HG02970 (cell line): Measurements from ENCODE around the gene HRH4.

Source experiments
- ATAC-seq: cut with Tn5 transposase; IDR thresholded peaks from one replicate; pipeline ENCODE4 v1.9.1; 2021; ENCODE audit warnings: mild to moderate bottlenecking, moderate library complexity, moderate number of reproducible peaks; ENCODE audit not compliant: unreplicated experiment, low FRiP score

The HRH4 gene

DNA sequence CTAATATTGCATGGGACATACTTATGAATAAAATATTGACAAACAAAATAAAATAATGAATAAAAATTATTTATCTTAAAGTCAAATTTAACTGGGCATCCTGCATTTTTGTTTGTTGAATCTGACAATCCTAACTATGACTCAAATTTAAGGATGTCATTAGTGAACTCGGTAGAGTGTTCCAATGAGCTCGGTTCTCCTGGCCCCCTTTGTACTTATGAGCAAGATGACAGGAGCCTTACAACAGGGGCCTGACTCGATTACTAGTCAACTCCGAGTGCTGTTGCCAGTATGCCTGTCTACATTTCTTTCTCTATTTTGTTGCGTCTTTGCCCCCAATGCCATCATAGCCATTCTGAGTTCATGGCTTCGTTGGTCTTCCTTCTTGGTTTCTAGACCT lies 40.3 kb downstream of the HRH4 start:
- ATAC-seq: no peak

- ATAC-seq: no peak
Measured at GRCh38 chr18:24502667-24503523, 42.5 kb downstream of the HRH4 start.

DNA sequence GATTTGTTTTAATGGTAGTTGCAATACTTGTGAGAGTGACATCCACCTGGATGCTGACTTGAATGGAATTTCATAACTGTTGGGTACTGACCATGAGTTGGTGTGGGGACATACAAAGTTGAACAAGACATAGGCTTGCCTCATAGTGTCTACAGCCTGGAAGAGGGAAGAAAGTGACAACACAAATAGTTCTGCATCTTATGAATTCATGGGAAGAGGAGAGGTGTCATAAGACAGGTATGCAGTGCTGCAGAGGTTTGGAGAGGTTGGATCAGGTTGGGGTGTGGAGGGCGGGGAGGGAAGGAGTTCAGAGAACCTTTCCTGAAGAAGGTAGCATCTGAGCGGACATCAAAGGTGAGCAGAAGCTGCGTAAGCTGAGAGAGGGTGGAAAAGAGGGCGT lies 44.0 kb downstream of the HRH4 start:
- ATAC-seq: no peak

DNA sequence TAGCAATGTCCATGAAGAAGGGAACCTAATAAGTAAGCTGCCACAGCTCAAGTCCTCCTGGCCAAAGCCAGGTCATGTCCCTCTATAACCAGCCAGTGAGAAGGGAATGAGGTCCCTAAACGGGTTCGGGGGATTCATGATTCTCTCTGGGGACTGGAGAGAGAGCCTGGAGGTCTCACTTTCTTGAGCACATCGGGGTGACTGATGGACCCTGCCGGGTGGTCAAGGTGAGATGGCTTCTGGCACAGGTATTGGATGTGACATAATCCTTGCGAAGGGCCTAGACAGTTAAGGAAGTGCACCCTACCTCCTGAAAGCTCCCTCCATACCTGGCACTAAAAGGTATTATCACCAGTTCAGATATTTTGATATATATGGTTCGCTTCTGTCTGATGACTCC lies 45.7 kb downstream of the HRH4 start:
- ATAC-seq: no peak

DNA sequence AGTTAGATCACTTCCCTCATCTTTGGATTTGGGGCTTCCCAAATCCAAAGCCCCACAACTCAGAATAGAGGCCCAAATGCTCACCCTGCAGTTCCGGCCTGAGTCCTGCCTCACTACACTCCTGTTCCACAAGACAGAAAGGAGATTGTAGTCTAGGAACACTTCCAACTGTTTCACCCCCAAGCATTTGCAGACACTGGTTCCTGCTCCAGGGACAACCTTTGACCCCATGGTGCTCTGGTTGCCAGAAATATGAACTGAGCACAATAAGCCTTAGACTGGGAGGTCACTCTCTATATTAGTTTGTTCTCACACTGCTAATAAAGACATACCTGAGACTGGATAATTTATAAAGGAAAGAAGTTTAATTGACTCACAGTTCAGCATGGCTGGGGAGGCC lies 49.0 kb downstream of the HRH4 start:
- ATAC-seq: no peak

DNA sequence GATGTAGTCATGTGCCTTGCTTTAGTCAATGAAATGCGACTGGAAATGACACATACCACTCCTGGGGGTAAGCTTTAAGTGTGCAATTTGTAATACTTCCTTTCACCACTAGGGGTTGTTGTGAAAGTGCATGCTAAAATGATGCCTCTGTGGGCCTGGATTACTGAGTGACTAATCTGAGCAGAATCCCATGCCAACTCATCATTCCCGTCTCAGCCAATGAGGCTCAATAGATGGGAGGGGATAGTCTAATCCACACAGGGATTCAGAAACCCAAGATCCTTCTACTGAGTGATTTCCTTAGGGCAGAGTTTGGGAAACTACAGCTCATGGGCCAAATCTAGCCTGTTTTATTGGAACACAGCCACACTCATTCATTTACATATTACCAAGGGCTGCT lies 54.0 kb downstream of the HRH4 start:
- ATAC-seq: no peak

- ATAC-seq: no peak
Measured at GRCh38 chr18:24515721-24516120, 55.3 kb downstream of the HRH4 start.

GRCh38 chr18:24516261-24516660 lies 55.8 kb downstream of the HRH4 start:
- ATAC-seq: no peak

DNA sequence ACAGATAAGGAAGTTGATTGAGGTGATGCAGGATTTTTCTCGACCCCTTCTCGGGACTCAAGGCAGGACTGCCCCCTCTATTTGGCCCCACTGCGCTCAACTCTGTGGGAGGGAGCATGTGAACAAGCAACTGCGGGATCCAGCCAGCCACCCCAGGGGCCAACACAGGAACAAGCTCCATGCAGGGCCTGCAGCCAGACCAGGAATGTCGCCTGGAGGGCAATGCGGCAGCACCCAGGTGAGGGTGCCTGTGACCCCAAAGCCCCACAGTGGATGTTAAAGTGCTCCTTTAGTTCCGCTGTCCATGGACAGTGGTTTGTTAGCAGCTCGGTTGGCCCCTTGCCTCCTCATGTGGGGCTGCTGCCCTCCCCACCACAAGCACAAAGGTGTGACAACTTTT lies 57.1 kb downstream of the HRH4 start:
- no peak for ATAC-seq

DNA sequence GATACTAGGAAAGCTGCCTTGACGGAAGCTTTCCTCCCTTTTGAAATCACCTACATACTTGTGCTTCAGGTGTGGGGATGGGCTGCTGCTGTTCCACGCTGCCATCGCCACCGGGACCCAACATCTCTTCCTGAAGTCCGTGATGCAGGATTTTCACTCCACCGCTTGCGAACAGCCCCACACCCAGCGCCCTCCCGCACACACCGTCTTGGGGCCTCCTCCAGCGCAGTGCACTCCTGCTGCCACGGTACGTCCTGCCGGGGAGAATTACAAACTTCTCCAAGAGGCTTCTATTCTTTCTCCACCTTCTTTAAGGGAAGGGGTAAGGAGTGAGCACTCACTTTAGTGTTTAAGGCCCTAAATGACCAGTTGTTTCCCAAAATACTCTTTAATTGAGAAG lies 58.2 kb downstream of the HRH4 start:
- no peak for ATAC-seq
